H7 (cell line): ENCODE results near the gene CHD5. TPM values are rescaled to one million over a fixed set of nuclear protein-coding genes. Genes with fewer than 3 reads are reported as not detected.

Source experiments
- DNase-seq: peaks from one replicate; pipeline ENCODE4 v3.0.0; 2012
- H3K27me3 ChIP-seq: 2 replicates; pipeline ENCODE4 v1.6.0; 2011; ENCODE audit warnings: mild to moderate bottlenecking, low read length; ENCODE audit not compliant: control insufficient read depth, insufficient read depth
- H3K36me3 ChIP-seq: replicated peaks from 2 replicates; pipeline ENCODE4 v1.5.1; 2011; ENCODE audit warnings: low read length; ENCODE audit not compliant: control insufficient read depth, insufficient read depth
- H3K4me3 ChIP-seq: 2 replicates; pipeline ENCODE4 v1.5.1; 2011; ENCODE audit warnings: low read depth, mild to moderate bottlenecking, control low read depth, low read length, moderate library complexity; ENCODE audit not compliant: insufficient read depth
- total RNA-seq: library from RNA; depleted of rRNA; stranded (reverse); fragments of >200 nt; shearing (Covaris generic); gene quantifications from 2 replicates; pipeline ENCODE4 v1.2.3, GENCODE V29; 2014

CHD5 gene
- total RNA-seq, 1 experiment from 2014 or later = 0.83 TPM

- H3K4me3 ChIP-seq = peak overlapping the region; percentile 53
Observed at GRCh38 chr1:6208723-6209660, 28.9 kb upstream of the CHD5 start.

GRCh38 chr1:6207921-6208320 is 27.8 kb upstream of the CHD5 start:
- H3K27me3 ChIP-seq = peaks cover 41% of the 10 kb centered on the region
- peak; percentile 60 for DNase-seq
- H3K36me3 ChIP-seq = no peaks in the 10 kb centered on the region
- no peak overlapping the region for H3K4me3 ChIP-seq

More at GRCh38 chr1:6208723-6209660, 28.9 kb upstream of the CHD5 start:
- DNase-seq = peak; percentile 88
- no peaks in the 10 kb centered on the region for H3K36me3 ChIP-seq
- peaks cover 41% of the 10 kb centered on the region for H3K27me3 ChIP-seq

GRCh38 chr1:6207075-6207885 is 27.2 kb upstream of the CHD5 start:
- Histone ChIP-seq H3K4me3 (no peak overlapping the region; the same call in 1 of the 2 replicates), H3K27me3 (peaks cover 41% of the 10 kb centered on the region), H3K36me3 (no peaks in the 10 kb centered on the region)
- peak; percentile 52 for DNase-seq

- Histone ChIP-seq H3K36me3 (no peaks in the 10 kb centered on the region), H3K27me3 (peaks cover 41% of the 10 kb centered on the region), H3K4me3 (peak overlapping the region; percentile 74)
- DNase-seq = no peak
Observed at GRCh38 chr1:6206520-6206855, 26.4 kb upstream of the CHD5 start.

- H3K36me3 ChIP-seq = no peaks in the 10 kb centered on the region
- peak within 1 kb of the TSS; percentile 74 for H3K4me3 ChIP-seq
- DNase-seq = peak; percentile 95
- peaks cover 41% of the 10 kb centered on the region for H3K27me3 ChIP-seq
Observed at GRCh38 chr1:6205849-6206519, 25.9 kb upstream of the CHD5 start, which contains the start of gene RNF207. Gene RNF207 (plus strand): TSS chr1:6206119. CDS start chr1:6206536, 417 bp downstream.

GRCh38 chr1:6202256-6202655 is 22.1 kb upstream of the CHD5 start:
- no peak for DNase-seq
- Histone ChIP-seq H3K27me3 (peaks cover 18% of the 10 kb centered on the region), H3K4me3 (no peak overlapping the region), H3K36me3 (peaks cover 5% of the 10 kb centered on the region)

- DNase-seq = peak; percentile 25
- peaks cover 16% of the 10 kb centered on the region for H3K36me3 ChIP-seq
Observed at GRCh38 chr1:6200188-6200809, 20.2 kb upstream of the CHD5 start.

GRCh38 chr1:6199298-6200187 is 19.4 kb upstream of the CHD5 start, which contains the start of gene RPL22:
Gene RPL22 (minus strand): TSS chr1:6199595. CDS start chr1:6199573, 22 bp downstream.
- H3K27me3 ChIP-seq = no peaks in the 10 kb centered on the region

More at GRCh38 chr1:6200188-6200809, 20.2 kb upstream of the CHD5 start:
- no peaks in the 10 kb centered on the region for H3K27me3 ChIP-seq
- peak overlapping the region; percentile 99 for H3K4me3 ChIP-seq

GRCh38 chr1:6198646-6199297 is 18.7 kb upstream of the CHD5 start:
- H3K4me3 ChIP-seq = peak overlapping the region; percentile 99
- peaks cover 24% of the 10 kb centered on the region for H3K36me3 ChIP-seq
- DNase-seq = no peak
- H3K27me3 ChIP-seq = no peaks in the 10 kb centered on the region

More at GRCh38 chr1:6199298-6200187, 19.4 kb upstream of the CHD5 start, which contains the start of gene RPL22:
- H3K4me3 ChIP-seq = peak within 1 kb of the TSS; percentile 99
- peaks cover 18% of the 10 kb centered on the region for H3K36me3 ChIP-seq
- peak; percentile 94 for DNase-seq

GRCh38 chr1:6197746-6198427 is 17.8 kb upstream of the CHD5 start:
- H3K36me3 ChIP-seq = peaks cover 30% of the 10 kb centered on the region
- no peaks in the 10 kb centered on the region for H3K27me3 ChIP-seq
- peak overlapping the region; percentile 99 for H3K4me3 ChIP-seq
- no peak for DNase-seq

GRCh38 chr1:6191968-6192367 is 11.8 kb upstream of the CHD5 start:
- no peaks in the 10 kb centered on the region for H3K27me3 ChIP-seq
- peaks cover 47% of the 10 kb centered on the region for H3K36me3 ChIP-seq
- no peak overlapping the region for H3K4me3 ChIP-seq
- DNase-seq = no peak

GRCh38 chr1:6188466-6188865 is 8.3 kb upstream of the CHD5 start:
- H3K4me3 ChIP-seq = no peak overlapping the region
- H3K36me3 ChIP-seq = peaks cover 31% of the 10 kb centered on the region
- no peaks in the 10 kb centered on the region; the same call in 1 of the 2 replicates for H3K27me3 ChIP-seq
- DNase-seq = no peak
